H9 (cell line): ENCODE data around the gene GNA12. TPM values are rescaled to one million over a fixed set of nuclear protein-coding genes. Genes with fewer than 3 reads are reported as not detected.

Source experiments
- DNase-seq: peaks from one replicate; pipeline ENCODE4 v3.0.0-alpha.2; 2017
- H2AFZ ChIP-seq: one replicate; pipeline ENCODE4 v1.6.1; 2013; ENCODE audit warnings: mild to moderate bottlenecking, low read length, control low read depth, moderate library complexity
- H2AK5ac ChIP-seq: 2 replicates; pipeline ENCODE4 v1.6.1; 2013; ENCODE audit warnings: low read length, control low read depth, mixed read lengths; ENCODE audit not compliant: insufficient read length
- H2BK120ac ChIP-seq: one replicate; pipeline ENCODE4 v1.6.1; 2013; ENCODE audit warnings: low read depth, mild to moderate bottlenecking, low read length, control low read depth, inconsistent platforms; ENCODE audit not compliant: poor library complexity, severe bottlenecking
- H2BK12ac ChIP-seq: 2 replicates; pipeline ENCODE4 v1.6.1; 2013; ENCODE audit warnings: low read length, control low read depth, mixed read lengths, low read depth; ENCODE audit not compliant: insufficient read length
- H2BK15ac ChIP-seq: 2 replicates; pipeline ENCODE4 v1.6.1; 2013; ENCODE audit warnings: low read depth, low read length, control low read depth
- H2BK20ac ChIP-seq: one replicate; pipeline ENCODE4 v1.6.1; 2013; ENCODE audit warnings: low read depth, mild to moderate bottlenecking, low read length, control low read depth, inconsistent platforms; ENCODE audit not compliant: poor library complexity, severe bottlenecking
- H2BK5ac ChIP-seq: 2 replicates; pipeline ENCODE4 v1.6.1; 2013; ENCODE audit warnings: low read length, control low read depth, mixed read lengths; ENCODE audit not compliant: insufficient read length
- H3K14ac ChIP-seq: 2 replicates; pipeline ENCODE4 v1.6.1; 2013; ENCODE audit warnings: low read length, control low read depth; ENCODE audit not compliant: insufficient read depth
- H3K18ac ChIP-seq: 2 replicates; pipeline ENCODE4 v1.6.1; 2013; ENCODE audit warnings: low read depth, mild to moderate bottlenecking, mixed read lengths, low read length, control low read depth; ENCODE audit not compliant: insufficient read length
- H3K23ac ChIP-seq: 2 replicates; pipeline ENCODE4 v1.6.1; 2013; ENCODE audit warnings: low read length, control low read depth, mixed read lengths, low read depth; ENCODE audit not compliant: insufficient read length
- H3K23me2 ChIP-seq: 2 replicates; pipeline ENCODE4 v1.6.1; 2013; ENCODE audit warnings: low read depth, mild to moderate bottlenecking, mixed read lengths, low read length, control low read depth; ENCODE audit not compliant: insufficient read length, poor library complexity, severe bottlenecking
- H3K27ac ChIP-seq: 2 replicates; pipeline ENCODE4 v1.5.1; 2013; ENCODE audit warnings: low read length, control low read depth, mixed read lengths, low read depth; ENCODE audit not compliant: insufficient read length
- H3K27me3 ChIP-seq: 2 replicates; pipeline ENCODE4 v1.6.1; 2013; ENCODE audit warnings: low read length, control low read depth, inconsistent platforms; ENCODE audit not compliant: insufficient read depth
- H3K4ac ChIP-seq: 2 replicates; pipeline ENCODE4 v1.6.1; 2013; ENCODE audit warnings: low read depth, mild to moderate bottlenecking, control low read depth, inconsistent platforms, low read length, moderate library complexity
- H3K4me1 ChIP-seq: 2 replicates; pipeline ENCODE4 v1.6.1; 2013; ENCODE audit warnings: low read length, control low read depth, inconsistent platforms; ENCODE audit not compliant: insufficient read depth
- H3K4me2 ChIP-seq: 2 replicates; pipeline ENCODE4 v1.6.1; 2013; ENCODE audit warnings: low read length, control low read depth, mixed read lengths; ENCODE audit not compliant: insufficient read length, insufficient read depth
- H3K56ac ChIP-seq: 2 replicates; pipeline ENCODE4 v1.6.1; 2013; ENCODE audit warnings: low read depth, mild to moderate bottlenecking, mixed read lengths, low read length, control low read depth; ENCODE audit not compliant: insufficient read length
- H3K79me1 ChIP-seq: 2 replicates; pipeline ENCODE4 v1.6.1; 2013; ENCODE audit warnings: low read depth, mild to moderate bottlenecking, moderate library complexity, low read length, control low read depth, inconsistent platforms; ENCODE audit not compliant: insufficient read depth, poor library complexity, severe bottlenecking
- H3K79me2 ChIP-seq: 2 replicates; pipeline ENCODE4 v1.6.1; 2013; ENCODE audit warnings: low read length, control low read depth, inconsistent platforms; ENCODE audit not compliant: insufficient read depth
- H3K9ac ChIP-seq: 2 replicates; pipeline ENCODE4 v1.6.1; 2013; ENCODE audit warnings: low read length, control low read depth, mixed read lengths; ENCODE audit not compliant: insufficient read length; ENCODE audit errors: extremely low read depth
- H3K9me3 ChIP-seq: one replicate; pipeline ENCODE4 v1.6.1; 2013; ENCODE audit warnings: low read depth, low read length, inconsistent platforms; ENCODE audit not compliant: control insufficient read depth
- H3T11ph ChIP-seq: one replicate; pipeline ENCODE4 v1.6.1; 2013; ENCODE audit warnings: mild to moderate bottlenecking, low read length, control low read depth, inconsistent platforms
- H4K20me1 ChIP-seq: one replicate; pipeline ENCODE4 v1.6.1; 2013; ENCODE audit not compliant: control insufficient read depth, insufficient read length, insufficient read depth
- H4K5ac ChIP-seq: 2 replicates; pipeline ENCODE4 v1.6.1; 2013; ENCODE audit warnings: low read depth, mild to moderate bottlenecking, mixed read lengths, low read length, control low read depth; ENCODE audit not compliant: insufficient read length
- H4K8ac ChIP-seq: replicated peaks from 2 replicates; pipeline ENCODE4 v1.6.1; 2013; ENCODE audit warnings: low read length, control low read depth, mixed read lengths, low read depth; ENCODE audit not compliant: insufficient read length
- H4K91ac ChIP-seq: 2 replicates; pipeline ENCODE4 v1.6.1; 2013; ENCODE audit warnings: low read depth, mild to moderate bottlenecking, moderate library complexity, mixed read lengths, low read length, control low read depth; ENCODE audit not compliant: insufficient read length
- H3K27ac Mint-ChIP-seq, 3 experiments: 2 replicates in 2 of 3; 3 replicates in 1 of 3; pipeline ENCODE4 v1.8.0; 2020 to 2021; ENCODE audit warnings: mixed read lengths in 3 of 3, mild to moderate bottlenecking in 1 of 3, moderate library complexity in 1 of 3
- H3K27me3 Mint-ChIP-seq: 2 replicates; pipeline ENCODE4 v1.8.0; 2021; ENCODE audit warnings: low read depth, mild to moderate bottlenecking, moderate library complexity, mixed read lengths
- H3K36me3 Mint-ChIP-seq, 3 experiments: 2 replicates in 2 of 3; 3 replicates in 1 of 3; pipeline ENCODE4 v1.8.0; 2020 to 2021; ENCODE audit warnings: low read depth in 3 of 3, mixed read lengths in 3 of 3; ENCODE audit not compliant: insufficient read depth in 1 of 3
- H3K4me1 Mint-ChIP-seq, 2 experiments: 2 replicates each; pipeline ENCODE4 v1.8.0; 2020; ENCODE audit warnings: mixed read lengths in 2 of 2
- H3K4me3 Mint-ChIP-seq, 2 experiments: 2 replicates in 1 of 2; 3 replicates in 1 of 2; pipeline ENCODE4 v1.8.0; 2020 to 2021; ENCODE audit warnings: mild to moderate bottlenecking in 2 of 2, mixed read lengths in 2 of 2, moderate library complexity in 1 of 2
- H3K9me3 Mint-ChIP-seq, 2 experiments: 2 replicates in 1 of 2; 3 replicates in 1 of 2; pipeline ENCODE4 v1.8.0; 2020; ENCODE audit warnings: mild to moderate bottlenecking in 2 of 2, mixed read lengths in 2 of 2, moderate library complexity in 1 of 2
- CTCF ChIP-seq: fragments of 200-600 bp; sonication (generic); conservative IDR thresholded peaks from 3 replicates; pipeline ENCODE4 v1.8.0; 2021; ENCODE audit warnings: antibody characterized with exemption, mild to moderate bottlenecking
- WGBS: extraction: QIAGEN DNeasy Blood & Tissue Kit; methylation state at CpG from one replicate; pipeline ENCODE4 v1.1.7; 2013; ENCODE audit warnings: missing lambda C conversion rate, low lambda C conversion rate, mixed read lengths; ENCODE audit not compliant: insufficient read length; ENCODE audit errors: extremely low coverage; 5-methylcytosine and 5-hydroxymethylcytosine counted together
- total RNA-seq: library from RNA; stranded (reverse); gene quantifications from 2 replicates; pipeline ENCODE4 v1.2.1, GENCODE V29; 2021

Gene GNA12
- total RNA-seq, 1 experiment from 2014 or later = 60.2 TPM

- Mint-ChIP-seq H3K4me3 (no peak overlapping the region; a peak in 1 of 5 replicates), H3K9me3 (no peaks in the 10 kb centered on the region; a peak in 1 of 5 replicates), H3K4me1 (peaks cover 47 to 69% of the 10 kb centered on the region in 2 experiments), H3K36me3 (peaks cover 16 to 17% (median 17%) of the 10 kb centered on the region in 3 experiments), H3K27me3 (no peaks in the 10 kb centered on the region), H3K27ac (peak overlapping the region; percentile 59 to 81 (median 67); a peak in 4 of 7 replicates)
- H3K79me1 ChIP-seq = peaks cover 6% of the 10 kb centered on the region
- H2BK5ac ChIP-seq = no peak overlapping the region
- no peak overlapping the region for H3K18ac ChIP-seq
- H3K27ac ChIP-seq = no peak overlapping the region
- H3K4me1 ChIP-seq = peaks cover 18% of the 10 kb centered on the region; the same call in 1 of the 2 replicates
- no peak overlapping the region for H2AFZ ChIP-seq
- no peak overlapping the region for H3K9ac ChIP-seq
- no peak for TF ChIP-seq CTCF
- no peak overlapping the region for H2BK15ac ChIP-seq
- no peak overlapping the region for H3K23ac ChIP-seq
- no peak overlapping the region for H2BK20ac ChIP-seq
- DNase-seq = no peak
- no peak overlapping the region for H4K8ac ChIP-seq
- H3K14ac ChIP-seq = no peak overlapping the region
- H2BK120ac ChIP-seq = no peak overlapping the region
- no peak overlapping the region for H3T11ph ChIP-seq
- H2BK12ac ChIP-seq = no peak overlapping the region
- H3K23me2 ChIP-seq = no peaks in the 10 kb centered on the region
- no peaks in the 10 kb centered on the region for H4K20me1 ChIP-seq
- no peak overlapping the region for H4K91ac ChIP-seq
- H4K5ac ChIP-seq = no peak overlapping the region
- no peaks in the 10 kb centered on the region for H3K9me3 ChIP-seq
- no peaks in the 10 kb centered on the region for H3K27me3 ChIP-seq
- H3K4ac ChIP-seq = no peak overlapping the region
- no peak overlapping the region for H3K4me2 ChIP-seq
- WGBS = no CpG with 5 or more reads among the region's 5 CpGs
- peaks cover 43% of the 10 kb centered on the region; the same call in 1 of the 2 replicates for H3K79me2 ChIP-seq
- no peak overlapping the region for H3K56ac ChIP-seq
- no peak overlapping the region for H2AK5ac ChIP-seq
Observed at GRCh38 chr7:2829040-2829439, 15.1 kb downstream of the GNA12 start.
